Suprapubic skin (tissue), 3 donors: ENCODE results near the gene CCT2.

ENCODE experiments used
- POLR2AphosphoS5 ChIP-seq, 3 donors: sonication (generic); formaldehyde crosslinking; IDR thresholded peaks; one replicate each; pipeline ENCODE4 v1.6.1; 2017; ENCODE audit warnings: antibody characterized with exemption in 3 of 3
- TF ChIP-seq, protein P1 (sequence below), 2 donors: fragments of 200-600 bp in 1 of 2; fragments of 450-650 bp in 1 of 2; sonication (generic) in 1 of 2; IDR thresholded peaks; one replicate each; pipeline ENCODE4 v1.5.1; 2016 to 2019; ENCODE audit warnings: antibody characterized with exemption in 2 of 2, mild to moderate bottlenecking in 1 of 2, moderate library complexity in 1 of 2

DNA sequence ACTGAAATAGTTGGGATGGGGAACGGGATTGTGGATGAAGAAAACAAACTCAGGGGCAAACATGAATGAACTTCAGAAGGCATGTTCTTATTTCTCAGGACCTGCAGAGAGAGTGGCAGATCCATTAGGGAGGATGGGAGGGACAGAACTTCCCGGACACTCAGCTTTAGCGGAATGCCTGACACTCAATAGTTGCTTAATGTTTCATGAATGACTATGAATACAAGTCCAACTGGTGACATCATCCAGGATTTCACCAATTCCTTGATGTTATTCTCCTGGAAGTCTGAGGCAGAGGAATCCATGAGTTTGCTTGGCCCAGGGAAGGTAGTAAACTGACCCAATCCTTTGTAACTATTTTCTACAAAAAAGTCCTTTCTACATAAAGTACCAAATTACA is 63.2 kb downstream of the CCT2 start:
- TF ChIP-seq, protein P1, sequence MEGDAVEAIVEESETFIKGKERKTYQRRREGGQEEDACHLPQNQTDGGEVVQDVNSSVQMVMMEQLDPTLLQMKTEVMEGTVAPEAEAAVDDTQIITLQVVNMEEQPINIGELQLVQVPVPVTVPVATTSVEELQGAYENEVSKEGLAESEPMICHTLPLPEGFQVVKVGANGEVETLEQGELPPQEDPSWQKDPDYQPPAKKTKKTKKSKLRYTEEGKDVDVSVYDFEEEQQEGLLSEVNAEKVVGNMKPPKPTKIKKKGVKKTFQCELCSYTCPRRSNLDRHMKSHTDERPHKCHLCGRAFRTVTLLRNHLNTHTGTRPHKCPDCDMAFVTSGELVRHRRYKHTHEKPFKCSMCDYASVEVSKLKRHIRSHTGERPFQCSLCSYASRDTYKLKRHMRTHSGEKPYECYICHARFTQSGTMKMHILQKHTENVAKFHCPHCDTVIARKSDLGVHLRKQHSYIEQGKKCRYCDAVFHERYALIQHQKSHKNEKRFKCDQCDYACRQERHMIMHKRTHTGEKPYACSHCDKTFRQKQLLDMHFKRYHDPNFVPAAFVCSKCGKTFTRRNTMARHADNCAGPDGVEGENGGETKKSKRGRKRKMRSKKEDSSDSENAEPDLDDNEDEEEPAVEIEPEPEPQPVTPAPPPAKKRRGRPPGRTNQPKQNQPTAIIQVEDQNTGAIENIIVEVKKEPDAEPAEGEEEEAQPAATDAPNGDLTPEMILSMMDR (IDR thresholded peaks at IDR 0.05) = no peak
- TF ChIP-seq POLR2AphosphoS5 (IDR thresholded peaks at IDR 0.05) = no peak
